Measurements from ENCODE around the gene SLC12A6. TPM values are rescaled to one million over a fixed set of nuclear protein-coding genes. Genes with fewer than 3 reads are reported as not detected.

Gene SLC12A6
- total RNA-seq: 14.3 TPM in 2 replicates

GRCh38 chr15:34337557-34338306 is at the start of gene SLC12A6:
Gene SLC12A6, minus strand, starts transcription at chr15:34337781. Its CDS starts 1,101 bp downstream, at chr15:34336680.

GRCh38 chr15:34367101-34368081 is 29.8 kb upstream of the SLC12A6 start, which contains the start of gene LPCAT4:
Gene LPCAT4, minus strand, starts transcription at chr15:34367196. Its CDS starts 96 bp downstream, at chr15:34367100.

DNA sequence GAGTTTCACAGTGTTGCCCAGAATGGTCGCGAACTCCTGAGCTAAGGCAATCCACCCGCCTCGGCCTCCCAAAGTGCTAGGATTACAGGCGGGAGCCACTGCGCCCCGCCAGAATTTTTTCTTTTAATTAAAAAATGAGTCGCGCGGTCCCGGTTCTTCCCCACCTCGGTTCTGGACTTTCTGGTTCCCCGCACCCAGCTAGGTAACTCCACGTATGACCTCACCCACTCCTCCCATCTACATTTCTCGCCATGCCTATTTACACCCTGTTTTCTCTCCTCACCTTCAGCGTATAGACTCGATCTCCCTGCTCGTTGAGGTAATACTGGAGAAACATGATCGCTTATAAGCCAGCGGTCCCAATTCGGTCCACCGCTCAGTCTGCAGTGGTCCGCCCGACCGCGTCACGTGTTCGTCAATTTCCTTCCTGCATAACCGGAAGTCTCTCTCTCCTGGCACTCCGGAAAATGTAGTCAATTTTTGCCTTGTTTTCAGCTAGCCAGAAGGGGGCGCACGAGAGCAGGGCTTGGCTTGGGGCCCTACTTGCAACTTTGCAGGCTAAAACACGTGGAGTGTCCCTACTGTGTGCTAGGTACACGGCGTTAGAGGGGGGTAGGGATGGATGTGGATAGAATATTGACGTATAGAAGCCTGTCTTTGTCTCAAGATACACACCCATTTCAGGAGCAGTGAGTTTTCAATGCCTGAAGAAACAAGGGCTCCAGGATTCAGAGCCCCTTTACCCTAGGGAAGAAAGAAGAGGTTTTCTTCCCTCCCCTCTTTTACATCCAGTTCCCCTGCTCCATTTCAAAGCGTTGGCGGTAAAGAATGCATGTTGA is 5.4 kb upstream of the SLC12A6 start, which contains the start of the genes NOP10 and NUTM1:
NOP10 (minus strand) TSS at position 400 of the 839 bp plus-strand sequence; CDS start at position 337, 63 bp downstream.
NUTM1 (plus strand) TSS at position 579 of the 839 bp plus-strand sequence. CDS start 382 bp downstream, outside the sequence.

GRCh38 chr15:34209421-34210282 is 127.9 kb downstream of the SLC12A6 start, which contains the start of gene KATNBL1:
Gene KATNBL1, minus strand, starts transcription at chr15:34210096. Its CDS starts 46,420 bp downstream, at chr15:34163676.

Other genes with a start within 250 kb of the SLC12A6 start
- gene EMC7, start 235.9 kb downstream of the SLC12A6 start, total RNA-seq: 39.3 and 50.8 TPM in 2 replicates
- 0.65 and 1.4 TPM in 2 replicates for gene PGBD4, start 235.7 kb downstream of the SLC12A6 start, total RNA-seq
- 58.5 and 82.2 TPM in 2 replicates for gene KATNBL1, start 127.7 kb downstream of the SLC12A6 start, total RNA-seq
- gene EMC4, start 112.8 kb downstream of the SLC12A6 start, total RNA-seq: 249 and 283 TPM in 2 replicates
- 154 and 299 TPM in 2 replicates for gene NOP10, start 5.4 kb upstream of the SLC12A6 start, total RNA-seq
- gene NUTM1, start 5.5 kb upstream of the SLC12A6 start, total RNA-seq: not detected in 2 replicates
- 5.2 and 10.8 TPM in 2 replicates for gene LPCAT4, start 29.4 kb upstream of the SLC12A6 start, total RNA-seq
- 10.7 and 18.1 TPM in 2 replicates for gene GOLGA8A, start 100.0 kb upstream of the SLC12A6 start, total RNA-seq
- gene GOLGA8B, start 245.9 kb upstream of the SLC12A6 start, total RNA-seq: 13.0 and 20.7 TPM in 2 replicates